Measurements from ENCODE around the gene ORM1. TPM values are rescaled to one million over a fixed set of nuclear protein-coding genes. Genes with fewer than 3 reads are reported as not detected.
A peak's percentile ranks its signal among the peaks of the same experiment; 100 is the strongest.
"Not testable (repeated sequence)": the region's sequence is repeated elsewhere in the genome, so short reads cannot be mapped to it uniquely, and the experiment has no call there.

ORM1 gene
- total RNA-seq, 1 donor from 2014 or later, result 5.2 TPM

DNA sequence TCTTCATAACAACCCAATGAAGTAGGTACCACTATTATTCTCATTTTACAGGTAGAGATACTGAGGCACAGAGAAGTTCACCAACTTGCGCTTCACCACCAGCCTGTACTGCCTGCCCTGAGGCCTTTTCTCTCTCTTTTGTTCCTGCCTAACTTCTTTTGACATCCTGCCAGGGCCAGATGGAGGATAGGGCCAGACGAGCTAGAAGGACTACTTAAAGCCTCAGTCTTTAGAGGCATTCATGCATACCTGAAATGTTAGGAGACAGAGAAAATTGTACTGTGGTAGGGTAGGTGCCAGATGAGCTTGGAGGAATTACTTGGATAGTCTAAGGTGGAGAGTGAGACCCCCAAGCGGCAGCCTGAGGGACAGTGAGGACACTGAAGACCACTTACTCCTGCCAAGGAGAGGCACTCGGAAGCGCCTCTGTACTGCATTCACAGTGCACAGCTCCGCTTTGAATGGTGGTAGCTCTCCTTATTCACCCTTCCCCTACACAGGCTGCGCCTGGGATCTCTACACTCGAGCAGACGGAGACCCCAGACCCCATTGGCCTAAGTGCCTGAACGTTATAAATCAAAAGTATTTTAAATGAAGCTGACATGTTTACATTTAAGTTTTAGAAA lies 6.2 kb upstream of the ORM1 start:
- Histone ChIP-seq H3K4me1 (no peaks in the 10 kb centered on the region), H3K27ac (no peak overlapping the region), H3K27me3 (no peaks in the 10 kb centered on the region), H3K9me3 (no peaks in the 10 kb centered on the region), H3K36me3 (no peaks in the 10 kb centered on the region), H3K4me3 (no peak overlapping the region)
- ATAC-seq, result no peak
- DNase-seq, result peak; percentile 33
- intact Hi-C loops (cut with DNase I), result no loop called here
- TF ChIP-seq, protein P1, sequence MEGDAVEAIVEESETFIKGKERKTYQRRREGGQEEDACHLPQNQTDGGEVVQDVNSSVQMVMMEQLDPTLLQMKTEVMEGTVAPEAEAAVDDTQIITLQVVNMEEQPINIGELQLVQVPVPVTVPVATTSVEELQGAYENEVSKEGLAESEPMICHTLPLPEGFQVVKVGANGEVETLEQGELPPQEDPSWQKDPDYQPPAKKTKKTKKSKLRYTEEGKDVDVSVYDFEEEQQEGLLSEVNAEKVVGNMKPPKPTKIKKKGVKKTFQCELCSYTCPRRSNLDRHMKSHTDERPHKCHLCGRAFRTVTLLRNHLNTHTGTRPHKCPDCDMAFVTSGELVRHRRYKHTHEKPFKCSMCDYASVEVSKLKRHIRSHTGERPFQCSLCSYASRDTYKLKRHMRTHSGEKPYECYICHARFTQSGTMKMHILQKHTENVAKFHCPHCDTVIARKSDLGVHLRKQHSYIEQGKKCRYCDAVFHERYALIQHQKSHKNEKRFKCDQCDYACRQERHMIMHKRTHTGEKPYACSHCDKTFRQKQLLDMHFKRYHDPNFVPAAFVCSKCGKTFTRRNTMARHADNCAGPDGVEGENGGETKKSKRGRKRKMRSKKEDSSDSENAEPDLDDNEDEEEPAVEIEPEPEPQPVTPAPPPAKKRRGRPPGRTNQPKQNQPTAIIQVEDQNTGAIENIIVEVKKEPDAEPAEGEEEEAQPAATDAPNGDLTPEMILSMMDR (IDR thresholded peaks at IDR 0.05), result no peak

DNA sequence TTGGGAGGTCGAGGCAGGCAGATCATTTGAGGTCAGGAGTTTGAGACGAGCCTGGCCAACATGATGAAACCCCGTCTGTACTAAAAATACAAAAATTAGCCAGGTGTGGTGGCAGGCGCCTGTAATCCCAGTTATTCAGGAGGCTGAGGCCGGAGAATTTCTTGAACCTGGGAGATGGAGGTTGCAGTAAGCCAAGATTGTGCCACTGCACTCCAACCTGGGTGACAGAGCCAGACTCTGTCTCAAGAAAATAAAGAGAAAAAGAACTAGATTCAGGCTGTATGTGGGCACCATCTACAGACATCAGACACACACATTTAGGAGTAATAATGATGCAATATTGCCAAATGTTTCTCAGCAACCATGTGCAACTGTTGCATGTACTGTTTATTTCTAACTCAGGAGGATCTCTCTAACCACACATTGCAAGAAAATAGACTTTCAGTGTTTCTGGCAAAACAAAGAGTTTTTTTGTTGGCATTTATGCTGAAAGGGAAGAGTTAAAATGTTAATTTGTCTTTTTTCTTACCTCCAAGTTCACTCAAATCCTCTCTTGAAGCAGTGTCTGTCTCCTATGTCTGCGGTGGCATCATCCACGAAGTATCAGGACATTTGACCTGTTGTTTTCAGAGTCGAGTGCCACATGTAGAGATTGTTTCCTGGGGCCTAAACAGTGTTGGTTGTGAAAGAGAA lies 5.1 kb upstream of the ORM1 start:
- H3K27ac ChIP-seq, result no peak overlapping the region
- H3K36me3 ChIP-seq, result no peaks in the 10 kb centered on the region
- no peaks in the 10 kb centered on the region for H3K9me3 ChIP-seq
- intact Hi-C loops (cut with DNase I), result no loop called here
- no peaks in the 10 kb centered on the region for H3K4me1 ChIP-seq
- ATAC-seq (peak; percentile 24), DNase-seq (peak; percentile 23)
- no peak overlapping the region for H3K4me3 ChIP-seq
- no peaks in the 10 kb centered on the region for H3K27me3 ChIP-seq
- TF ChIP-seq, protein P1 (IDR thresholded peaks at IDR 0.05), result no peak

DNA sequence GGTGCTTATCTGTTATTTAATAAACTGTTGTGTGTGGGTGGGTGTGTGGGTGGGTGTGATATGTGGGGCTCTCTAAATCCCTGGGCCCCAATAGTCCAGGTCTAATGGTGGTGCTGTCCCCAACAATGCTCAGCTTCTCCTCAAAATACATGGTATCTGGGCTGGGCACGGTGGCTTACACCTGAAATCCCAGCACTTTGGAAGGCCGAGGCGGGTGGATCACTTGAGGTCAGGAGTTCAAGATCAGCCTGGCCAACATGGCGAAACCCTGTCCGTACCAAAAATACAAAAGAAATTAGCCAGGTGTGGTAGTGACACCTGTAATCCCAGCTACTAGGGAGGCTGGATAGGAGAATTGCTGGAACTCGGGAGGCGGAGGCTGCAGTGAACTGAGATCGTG lies 4.5 kb upstream of the ORM1 start:
- Histone ChIP-seq H3K27ac (no peak overlapping the region), H3K27me3 (no peaks in the 10 kb centered on the region), H3K4me1 (no peaks in the 10 kb centered on the region), H3K4me3 (no peak overlapping the region), H3K36me3 (no peaks in the 10 kb centered on the region), H3K9me3 (no peaks in the 10 kb centered on the region)
- intact Hi-C loops (cut with DNase I), result no loop called here
- ATAC-seq (no peak), DNase-seq (peak; percentile 40)
- TF ChIP-seq, protein P1 (IDR thresholded peaks at IDR 0.05), result no peak

DNA sequence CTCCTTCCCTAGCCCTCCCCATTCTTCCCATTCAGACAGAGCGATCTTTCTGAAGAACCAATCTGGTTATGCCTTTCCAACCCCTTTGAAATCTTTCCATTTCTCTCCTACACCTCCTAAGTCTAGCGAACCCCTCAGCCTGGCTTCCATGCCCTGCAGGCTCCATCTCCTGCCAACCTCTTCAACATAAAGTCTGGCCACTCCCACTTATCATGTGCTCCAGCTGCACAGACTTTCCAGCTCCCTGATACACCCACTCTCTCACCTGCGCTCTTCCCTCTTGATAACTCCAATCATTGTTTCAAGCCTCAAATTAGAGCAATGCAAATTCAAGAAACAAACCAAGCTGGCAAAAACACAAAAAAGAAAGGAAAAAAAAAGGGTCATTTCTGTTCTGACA lies 3.8 kb upstream of the ORM1 start:
- Histone ChIP-seq H3K27ac (no peak overlapping the region), H3K4me3 (no peak overlapping the region), H3K9me3 (no peaks in the 10 kb centered on the region), H3K4me1 (no peaks in the 10 kb centered on the region), H3K27me3 (no peaks in the 10 kb centered on the region), H3K36me3 (no peaks in the 10 kb centered on the region)
- no peak for ATAC-seq
- intact Hi-C loops (cut with DNase I), result no loop called here
- peak; percentile 30 for DNase-seq
- TF ChIP-seq, protein P1 (IDR thresholded peaks at IDR 0.05), result no peak

DNA sequence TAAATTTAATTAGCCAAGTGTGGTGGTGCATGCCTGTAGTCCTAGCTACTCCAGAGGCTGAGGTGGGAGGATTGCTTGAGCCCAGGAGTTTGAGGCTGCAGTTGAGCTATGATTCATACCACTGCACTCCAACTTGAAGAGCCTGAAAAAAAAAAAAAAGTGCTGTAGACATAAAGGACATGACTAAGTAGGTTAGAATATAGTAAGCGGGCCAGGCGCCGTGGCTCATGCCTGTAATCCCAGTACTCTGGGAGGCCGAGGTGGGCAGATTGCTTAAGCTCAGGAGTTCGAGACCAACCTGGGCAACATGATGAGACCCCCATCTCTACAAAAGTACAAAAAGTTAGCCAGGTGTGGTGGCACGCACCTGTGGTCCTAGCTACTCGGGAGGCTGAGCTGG lies 2.2 kb upstream of the ORM1 start:
- H3K27ac ChIP-seq; intact Hi-C loops (cut with DNase I); H3K4me3 ChIP-seq; H3K4me1 ChIP-seq; H3K9me3 ChIP-seq; H3K36me3 ChIP-seq; ATAC-seq; H3K27me3 ChIP-seq: not testable (repeated sequence)
- peak; percentile 55 for DNase-seq

DNA sequence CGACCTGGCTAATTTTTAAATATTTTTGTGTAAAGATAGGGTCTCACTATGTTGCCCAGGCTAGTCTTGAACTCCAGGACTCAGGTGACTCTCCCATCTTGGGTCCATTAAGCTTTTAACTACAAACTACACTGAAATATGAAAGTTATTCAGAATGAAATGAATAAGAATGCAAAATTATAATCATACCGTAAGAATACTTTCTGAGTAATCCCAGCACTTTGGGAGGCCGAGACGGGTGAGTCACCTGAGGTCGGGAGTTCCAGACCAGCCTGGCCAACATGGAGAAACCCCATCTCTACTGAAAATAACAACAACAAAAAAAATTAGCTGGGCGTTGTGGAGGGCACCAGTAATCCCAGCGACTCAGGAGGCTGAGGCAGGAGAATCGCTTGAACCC lies 1.1 kb upstream of the ORM1 start:
- intact Hi-C loops (cut with DNase I), result no loop called here
- H3K27ac ChIP-seq, result no peak overlapping the region
- no peak for ATAC-seq
- no peaks in the 10 kb centered on the region for H3K36me3 ChIP-seq
- H3K4me3 ChIP-seq, result no peak overlapping the region
- H3K27me3 ChIP-seq, result no peaks in the 10 kb centered on the region
- DNase-seq, result peak; percentile 10
- H3K9me3 ChIP-seq, result no peaks in the 10 kb centered on the region
- H3K4me1 ChIP-seq, result no peaks in the 10 kb centered on the region
- TF ChIP-seq, protein P1 (IDR thresholded peaks at IDR 0.05), result no peak

DNA sequence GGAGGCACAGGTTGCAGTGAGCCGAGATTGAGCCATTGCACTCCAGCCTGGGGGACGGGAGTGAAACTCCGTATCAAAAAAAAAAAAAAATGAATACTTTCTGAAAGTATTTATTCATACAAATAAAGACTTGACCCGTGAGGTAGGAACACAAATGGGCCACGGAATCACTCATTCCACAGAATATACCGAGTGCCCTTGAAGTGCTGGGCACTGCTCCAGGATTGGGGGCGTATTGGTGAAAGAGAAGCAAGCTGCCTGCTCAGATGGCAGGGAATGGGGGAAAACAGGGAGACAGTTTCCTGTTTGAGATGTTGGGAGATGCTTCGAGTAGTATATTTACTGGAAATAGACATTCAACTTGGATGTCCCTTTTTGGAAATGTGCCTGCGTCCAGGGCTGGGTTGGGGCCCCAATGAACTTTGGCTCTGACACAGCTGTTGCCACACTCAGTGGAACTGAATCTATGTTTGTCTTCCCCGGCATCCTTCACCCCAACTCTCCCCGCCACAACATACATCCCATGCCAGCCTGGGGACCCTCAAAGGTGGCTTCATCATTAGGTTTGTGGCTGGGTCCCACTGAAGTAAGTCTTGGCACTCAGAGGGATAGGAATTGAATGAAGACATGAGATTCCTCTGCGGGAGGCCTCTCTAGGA lies 609 bp upstream of the ORM1 start:
- H3K9me3 ChIP-seq; H3K27ac ChIP-seq; H3K27me3 ChIP-seq; H3K4me1 ChIP-seq; H3K36me3 ChIP-seq; intact Hi-C loops (cut with DNase I); H3K4me3 ChIP-seq; ATAC-seq: not testable (repeated sequence)
- peak; percentile 66 for DNase-seq

DNA sequence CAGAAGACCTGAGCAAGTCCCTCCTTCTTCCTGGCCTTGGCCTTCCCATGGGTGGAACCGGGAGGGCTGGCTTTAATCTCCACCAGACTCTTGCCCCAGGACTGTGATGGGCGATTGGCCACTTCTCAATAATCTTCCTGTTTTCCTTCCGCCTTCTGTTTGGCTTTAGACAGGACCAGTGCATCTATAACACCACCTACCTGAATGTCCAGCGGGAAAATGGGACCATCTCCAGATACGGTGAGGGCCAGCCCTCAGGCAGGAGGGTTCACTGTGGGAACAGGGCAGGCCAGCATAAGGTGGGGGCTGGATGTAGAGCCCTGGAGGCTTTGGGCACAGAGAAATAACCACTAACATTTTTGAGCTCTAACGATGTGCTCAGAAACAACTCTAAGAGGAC lies 951 bp downstream of the ORM1 start:
- H3K4me1 ChIP-seq; H3K27ac ChIP-seq; H3K4me3 ChIP-seq; H3K27me3 ChIP-seq; DNase-seq; H3K9me3 ChIP-seq; H3K36me3 ChIP-seq; intact Hi-C loops (cut with DNase I); ATAC-seq: not testable (repeated sequence)

Data from upper lobe of right lung (tissue), 1 donor.